ENCODE measurements around the gene HINFP. TPM values are rescaled to one million over a fixed set of nuclear protein-coding genes. Genes with fewer than 3 reads are reported as not detected.
A peak's percentile ranks its signal among the peaks of the same experiment; 100 is the strongest.

Gene HINFP
- total and polyA plus RNA-seq, 9 of the 15 experiments (the other 6 are each of a cell fraction or from before 2014, with no cell fraction given) = 13.8 to 34.1 (median 22.5) TPM

DNA sequence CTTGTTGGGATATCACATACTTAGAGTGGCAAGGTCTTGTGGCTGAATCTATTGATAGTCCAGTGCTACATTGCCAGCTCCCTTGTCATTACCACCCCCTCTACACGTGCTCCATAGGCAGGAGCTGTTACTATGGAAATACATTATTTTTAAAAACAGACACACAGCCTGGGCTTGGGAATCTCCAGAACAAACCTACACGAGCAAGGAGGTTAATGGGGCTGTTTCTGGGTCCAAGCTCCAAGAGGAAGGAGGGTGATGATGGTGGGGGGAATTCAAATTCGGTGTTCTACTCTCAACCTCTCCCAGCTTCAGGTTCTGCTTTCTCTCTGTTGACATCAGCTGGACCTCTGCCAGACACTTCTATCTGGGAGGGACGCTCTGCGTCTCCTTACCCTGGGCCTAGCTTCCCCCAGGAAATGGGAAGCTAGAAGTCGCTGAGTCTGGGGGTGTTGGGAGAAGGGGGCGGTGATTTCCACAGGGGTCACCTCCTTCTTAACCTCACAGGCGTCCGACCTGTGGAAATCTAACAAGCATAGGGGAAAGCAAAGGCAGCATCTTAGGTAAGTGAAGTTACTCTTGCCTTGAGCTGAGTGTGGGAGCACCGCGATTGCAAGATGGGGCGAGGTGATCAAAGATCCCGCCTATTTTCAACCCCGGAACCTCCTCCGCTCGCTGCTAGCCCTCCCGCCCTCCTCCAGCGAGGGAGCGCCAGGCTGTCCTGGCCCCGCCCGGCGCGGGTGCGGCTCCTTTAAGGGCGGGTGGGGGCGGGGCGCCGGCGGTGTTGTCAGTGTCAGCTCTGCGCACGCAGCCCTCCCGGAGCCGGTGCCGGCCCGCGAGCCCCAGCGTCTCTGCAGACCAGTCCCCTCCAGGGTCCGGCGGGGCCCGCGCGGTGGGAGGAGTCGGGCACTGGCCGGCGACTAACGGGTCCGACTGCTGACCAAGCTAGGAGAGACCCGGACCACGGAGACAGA, 14.5 kb upstream of the HINFP start, which contains the start of gene C2CD2L:
Gene C2CD2L, plus strand, starts transcription at position 781 of the 974 bp plus-strand sequence. CDS start 398 bp downstream, outside the sequence.
- ATAC-seq (peak; percentile 91), DNase-seq (ENCODE audit: extremely low read depth in 1 of 4, low spot score in 3 of 4) (peak; percentile 94 to 98 (median 96)), FAIRE-seq (peak; percentile 78)
- Histone ChIP-seq H2AFZ (ENCODE audit: low read depth, low read length) (peak within 1 kb of the TSS; percentile 81), H3K36me3 (ENCODE audit: control insufficient read depth, insufficient read depth, low read length) (peaks cover 31% of the 10 kb centered on the region; the same call in 2 of the 3 replicates), H3K4me1 (replicated peaks in 1 of 2; ENCODE audit: control insufficient read depth in 2 of 2, insufficient read depth in 2 of 2, low read length in 2 of 2) (peaks cover 39 to 44% of the 10 kb centered on the region in 2 experiments), H3K4me2 (ENCODE audit: insufficient read depth, low read length) (peak within 1 kb of the TSS; percentile 99), H3K79me2 (ENCODE audit: control insufficient read depth, insufficient read depth, low read length) (peaks cover 48% of the 10 kb centered on the region), H3K27me3 (ENCODE audit: control insufficient read depth in 2 of 2, insufficient read depth in 2 of 2, low read length in 2 of 2) (no peaks in the 10 kb centered on the region), H3K9me1 (ENCODE audit: control insufficient read depth, insufficient read depth, low read length) (no peaks in the 10 kb centered on the region), H3K9me3 (replicated peaks; ENCODE audit: control insufficient read depth, insufficient read depth, low read depth, low read length) (no peaks in the 10 kb centered on the region), H3K9ac (ENCODE audit: insufficient read depth in 1 of 2, low read depth in 2 of 2, low read length in 2 of 2) (peak within 1 kb of the TSS; percentile 71 to 94), H3K27ac (ENCODE audit: extremely low read depth, low read depth, low read length) (peak within 1 kb of the TSS; percentile 83), H4K20me1 (replicated peaks; ENCODE audit: control insufficient read depth, insufficient read depth, low read length) (peaks cover 16% of the 10 kb centered on the region), H3K4me3 (peak within 1 kb of the TSS; percentile 94)
- BruUV-seq (replicated peaks) = TSS peak; percentile 69
- ChIA-PET POLR2A (interaction anchor here (0.6 to 5.8 kb wide), 26 partner anchors 9 to 759 kb away, joined by 3 to 75 read pairs (median 4); partner anchors contain the start of genes HMBS, RPS25 and TRAPPC4), CTCF (ENCODE audit: low intra/inter-chr PET ratio) (interaction anchor here (1.0 to 1.2 kb wide), 2 partner anchors 90 to 217 kb away, joined by 3 read pairs; no protein-coding TSS in a partner anchor)
- 1% methylated on average over 20 of the region's 49 CpGs for WGBS (ENCODE audit: insufficient coverage, low coverage, missing lambda C conversion rate)
- in situ Hi-C loops (cut with MboI) = no loop called here
- intact Hi-C loops (cut with micrococcal nuclease) = loop anchor here (5.0 kb wide), 1 partner anchor 270 kb away; no protein-coding TSS in a partner anchor
- TF ChIP-seq HNRNPK (IDR thresholded peaks at IDR 0.05; ENCODE audit: low read depth, low read length, poor library complexity, severe bottlenecking) (no peak), IRF2 (CRISPR knock-in tag; IDR thresholded peaks at IDR 0.05) (no peak), STAG1 (CRISPR knock-in tag; IDR thresholded peaks at IDR 0.05; ENCODE audit: borderline replicate concordance) (no peak), FOXK2 (conservative IDR thresholded peaks at IDR 0.05 in 1 of 2, IDR thresholded peaks at IDR 0.05 in 1 of 2; ENCODE audit: low read depth in 2 of 2) (peak; percentile 68 to 76; a peak in 3 of 4 replicates), SIN3B (IDR thresholded peaks at IDR 0.05; ENCODE audit: low read depth) (no peak), NR2F6 (CRISPR knock-in tag; IDR thresholded peaks at IDR 0.05) (no peak), ZNF57 (CRISPR knock-in tag; IDR thresholded peaks at IDR 0.05) (no peak), ZNF431 (CRISPR knock-in tag; IDR thresholded peaks at IDR 0.05) (no peak), KDM1A (IDR thresholded peaks at IDR 0.05) (no peak), BCL6 (CRISPR knock-in tag; IDR thresholded peaks at IDR 0.05) (no peak)
- TF ChIP-seq, protein P1, sequence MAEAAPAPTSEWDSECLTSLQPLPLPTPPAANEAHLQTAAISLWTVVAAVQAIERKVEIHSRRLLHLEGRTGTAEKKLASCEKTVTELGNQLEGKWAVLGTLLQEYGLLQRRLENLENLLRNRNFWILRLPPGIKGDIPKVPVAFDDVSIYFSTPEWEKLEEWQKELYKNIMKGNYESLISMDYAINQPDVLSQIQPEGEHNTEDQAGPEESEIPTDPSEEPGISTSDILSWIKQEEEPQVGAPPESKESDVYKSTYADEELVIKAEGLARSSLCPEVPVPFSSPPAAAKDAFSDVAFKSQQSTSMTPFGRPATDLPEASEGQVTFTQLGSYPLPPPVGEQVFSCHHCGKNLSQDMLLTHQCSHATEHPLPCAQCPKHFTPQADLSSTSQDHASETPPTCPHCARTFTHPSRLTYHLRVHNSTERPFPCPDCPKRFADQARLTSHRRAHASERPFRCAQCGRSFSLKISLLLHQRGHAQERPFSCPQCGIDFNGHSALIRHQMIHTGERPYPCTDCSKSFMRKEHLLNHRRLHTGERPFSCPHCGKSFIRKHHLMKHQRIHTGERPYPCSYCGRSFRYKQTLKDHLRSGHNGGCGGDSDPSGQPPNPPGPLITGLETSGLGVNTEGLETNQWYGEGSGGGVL (CRISPR knock-in tag; IDR thresholded peaks at IDR 0.05) = no peak
- TF ChIP-seq, protein P2, sequence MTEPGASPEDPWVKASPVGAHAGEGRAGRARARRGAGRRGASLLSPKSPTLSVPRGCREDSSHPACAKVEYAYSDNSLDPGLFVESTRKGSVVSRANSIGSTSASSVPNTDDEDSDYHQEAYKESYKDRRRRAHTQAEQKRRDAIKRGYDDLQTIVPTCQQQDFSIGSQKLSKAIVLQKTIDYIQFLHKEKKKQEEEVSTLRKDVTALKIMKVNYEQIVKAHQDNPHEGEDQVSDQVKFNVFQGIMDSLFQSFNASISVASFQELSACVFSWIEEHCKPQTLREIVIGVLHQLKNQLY (CRISPR knock-in tag; conservative IDR thresholded peaks at IDR 0.05) = no peak
- TF ChIP-seq, protein P3, sequence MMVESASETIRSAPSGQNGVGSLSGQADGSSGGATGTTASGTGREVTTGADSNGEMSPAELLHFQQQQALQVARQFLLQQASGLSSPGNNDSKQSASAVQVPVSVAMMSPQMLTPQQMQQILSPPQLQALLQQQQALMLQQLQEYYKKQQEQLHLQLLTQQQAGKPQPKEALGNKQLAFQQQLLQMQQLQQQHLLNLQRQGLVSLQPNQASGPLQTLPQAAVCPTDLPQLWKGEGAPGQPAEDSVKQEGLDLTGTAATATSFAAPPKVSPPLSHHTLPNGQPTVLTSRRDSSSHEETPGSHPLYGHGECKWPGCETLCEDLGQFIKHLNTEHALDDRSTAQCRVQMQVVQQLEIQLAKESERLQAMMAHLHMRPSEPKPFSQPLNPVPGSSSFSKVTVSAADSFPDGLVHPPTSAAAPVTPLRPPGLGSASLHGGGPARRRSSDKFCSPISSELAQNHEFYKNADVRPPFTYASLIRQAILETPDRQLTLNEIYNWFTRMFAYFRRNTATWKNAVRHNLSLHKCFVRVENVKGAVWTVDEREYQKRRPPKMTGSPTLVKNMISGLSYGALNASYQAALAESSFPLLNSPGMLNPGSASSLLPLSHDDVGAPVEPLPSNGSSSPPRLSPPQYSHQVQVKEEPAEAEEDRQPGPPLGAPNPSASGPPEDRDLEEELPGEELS (CRISPR knock-in tag; IDR thresholded peaks at IDR 0.05; ENCODE audit: borderline replicate concordance) = peak; percentile 43; the same call in 1 of the 2 replicates
- TF ChIP-seq, protein P4, sequence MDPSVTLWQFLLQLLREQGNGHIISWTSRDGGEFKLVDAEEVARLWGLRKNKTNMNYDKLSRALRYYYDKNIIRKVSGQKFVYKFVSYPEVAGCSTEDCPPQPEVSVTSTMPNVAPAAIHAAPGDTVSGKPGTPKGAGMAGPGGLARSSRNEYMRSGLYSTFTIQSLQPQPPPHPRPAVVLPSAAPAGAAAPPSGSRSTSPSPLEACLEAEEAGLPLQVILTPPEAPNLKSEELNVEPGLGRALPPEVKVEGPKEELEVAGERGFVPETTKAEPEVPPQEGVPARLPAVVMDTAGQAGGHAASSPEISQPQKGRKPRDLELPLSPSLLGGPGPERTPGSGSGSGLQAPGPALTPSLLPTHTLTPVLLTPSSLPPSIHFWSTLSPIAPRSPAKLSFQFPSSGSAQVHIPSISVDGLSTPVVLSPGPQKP (CRISPR knock-in tag; IDR thresholded peaks at IDR 0.05) = no peak
